GM12878 (cell line): ENCODE results near the gene GALE. TPM values are rescaled to one million over a fixed set of nuclear protein-coding genes. Genes with fewer than 3 reads are reported as not detected.
A peak's percentile ranks its signal among the peaks of the same experiment; 100 is the strongest.

Source experiments
- ATAC-seq: fragments of 200-7000 bp; cut with Tn5 transposase; 3 replicates; pipeline ENCODE4 v1.9.1; 2020; ENCODE audit warnings: mild to moderate bottlenecking, moderate library complexity
- BruUV-seq: library from RNA; stranded (reverse); fragments of 400-500 nt; replicated peaks from 2 replicates; lab custom pipeline; 2021; lab: Mats Ljungman, UMichigan
- CTCF ChIA-PET: fragments of 300-600 bp; sonication (Branson Sonifier 250); formaldehyde crosslinking; extraction: SDS; loops from one replicate; lab custom pipeline; 2021; ENCODE audit warnings: inconsistent platforms; lab: Yijun Ruan, JAX
- POLR2A ChIA-PET: fragments of 350-600 bp; formaldehyde crosslinking; extraction: SDS; loops from one replicate; lab custom pipeline; 2021; ENCODE audit warnings: inconsistent platforms; lab: Charles Lee
- RAD21 ChIA-PET: fragments of 300-600 bp; sonication (Branson Sonifier 250); formaldehyde crosslinking; loops from one replicate; lab custom pipeline; 2023; ENCODE audit warnings: antibody characterized with exemption; ENCODE audit not compliant: unreplicated experiment; lab: Charles Lee
- SMC1A ChIA-PET: fragments of 300-600 bp; sonication (Branson Sonifier 250); formaldehyde crosslinking; loops from one replicate; lab custom pipeline; 2023; ENCODE audit not compliant: unreplicated experiment, uncharacterized antibody; lab: Charles Lee
- DNase-seq: peaks from one replicate; pipeline ENCODE4 v3.0.0-alpha.2; 2011; ENCODE audit warnings: low read depth, low spot score
- FAIRE-seq: peaks from 3 replicates; lab custom pipeline; 2011; peaks lifted over from hg19 to GRCh38; lab: Jason Lieb, UNC
- H2AFZ ChIP-seq: 2 replicates; pipeline ENCODE4 v1.6.0; 2011; ENCODE audit warnings: low read depth, low read length, control low read depth; ENCODE audit not compliant: control insufficient read depth
- H3K27ac ChIP-seq: 2 replicates; pipeline ENCODE4 v1.5.1; 2011; ENCODE audit warnings: control low read depth; ENCODE audit not compliant: control insufficient read depth, insufficient read depth
- H3K27me3 ChIP-seq, 2 experiments: replicated peaks in 1 of 2; 2 replicates each; pipeline versions ENCODE4 v1.6.0 to v1.6.1; 2011; ENCODE audit warnings: low read length in 1 of 2; ENCODE audit not compliant: control insufficient read depth in 2 of 2, insufficient read depth in 2 of 2
- H3K36me3 ChIP-seq, 2 experiments: 2 replicates each; pipeline ENCODE4 v1.5.1; 2011; ENCODE audit warnings: low read length in 1 of 2; ENCODE audit not compliant: control insufficient read depth in 2 of 2, insufficient read depth in 2 of 2
- H3K4me1 ChIP-seq: 2 replicates; pipeline ENCODE4 v1.6.1; 2011; ENCODE audit warnings: mild to moderate bottlenecking, low read length, moderate library complexity, mixed read lengths; ENCODE audit not compliant: control insufficient read depth, insufficient read depth
- H3K4me2 ChIP-seq: 2 replicates; pipeline ENCODE4 v1.6.0; 2011; ENCODE audit warnings: control low read depth; ENCODE audit not compliant: control insufficient read depth, insufficient read depth
- H3K4me3 ChIP-seq: fragments of 200-600 bp; sonication (generic); 2 replicates; pipeline ENCODE4 v1.5.1; 2016
- H3K79me2 ChIP-seq: 2 replicates; pipeline ENCODE4 v1.6.0; 2011; ENCODE audit warnings: low read length; ENCODE audit not compliant: control insufficient read depth, insufficient read depth
- H3K9ac ChIP-seq: 2 replicates; pipeline ENCODE4 v1.8.0; 2011; ENCODE audit warnings: low read length, control low read depth, mixed read lengths; ENCODE audit not compliant: control insufficient read depth, insufficient read depth
- H3K9me3 ChIP-seq: replicated peaks from 3 replicates; pipeline ENCODE4 v1.5.1; 2011; ENCODE audit warnings: mild to moderate bottlenecking, low read length; ENCODE audit not compliant: control insufficient read depth, insufficient read depth
- H4K20me1 ChIP-seq: 2 replicates; pipeline ENCODE4 v1.6.0; 2011; ENCODE audit not compliant: control insufficient read depth, insufficient read depth
- CEBPB ChIP-seq, 2 experiments: fragments of 150-350 bp in 1 of 2; IDR thresholded peaks; 2 replicates each; pipeline ENCODE4 v1.6.1; 2012 to 2014; ENCODE audit warnings: low read depth in 2 of 2, low read length in 2 of 2, borderline replicate concordance in 1 of 2, inconsistent platforms in 1 of 2
- ETV6 ChIP-seq, 2 experiments: fragments of 450-650 bp in 1 of 2; IDR thresholded peaks in 1 of 2; conservative IDR thresholded peaks in 1 of 2; 2 replicates each; pipeline ENCODE4 v1.6.1; 2014; ENCODE audit warnings: antibody characterized with exemption in 1 of 2, borderline replicate concordance in 1 of 2, low read depth in 1 of 2, mild to moderate bottlenecking in 1 of 2, moderate library complexity in 1 of 2
- NR2C1 ChIP-seq: fragments of 450-650 bp; IDR thresholded peaks from 2 replicates; pipeline ENCODE4 v1.6.1; 2017; ENCODE audit warnings: antibody characterized with exemption, mild to moderate bottlenecking, moderate library complexity
- TCF7 ChIP-seq: IDR thresholded peaks from 2 replicates; pipeline ENCODE4 v1.6.1; 2014; ENCODE audit warnings: antibody characterized with exemption, borderline replicate concordance
- ZSCAN29 ChIP-seq: fragments of 450-650 bp; IDR thresholded peaks from 2 replicates; pipeline ENCODE4 v1.6.1; 2017; ENCODE audit warnings: mild to moderate bottlenecking, moderate library complexity
- WGBS: methylation state at CpG from one replicate; pipeline ENCODE4 v1.1.6; 2016; ENCODE audit warnings: low lambda C conversion rate; ENCODE audit not compliant: insufficient replicate concordance, insufficient coverage; ENCODE audit errors: missing lambda C conversion rate; 5-methylcytosine and 5-hydroxymethylcytosine counted together
- in situ Hi-C: fragments of 300-500 bp; cut with MboI; formaldehyde crosslinking; loops from 9 replicates; pipeline ENCODE4 v1.14.3; 2018; ENCODE audit warnings: mixed read lengths
- intact Hi-C: fragments of 100-400 bp; cut with micrococcal nuclease; formaldehyde crosslinking; loops from one replicate; pipeline ENCODE4 v1.14.2; 2022; ENCODE audit not compliant: unreplicated experiment
- polyA plus RNA-seq, 11 experiments: library from polyadenylated mRNA; depleted of rRNA in 4 of 11; unstranded in 6 of 11; stranded (reverse) in 5 of 11; fragments of >200 nt; fragmentation: Nextera tagmentation in 4 of 11; fragmentation: Illumina TruSeq in 1 of 11; extraction: Ambion mirVana in 4 of 11; extraction: Trizol in 1 of 11; gene quantifications; 1 replicate in 1 of 11; 2 replicates in 10 of 11; pipeline versions ENCODE4 v1.2.1 to v1.2.3, GENCODE V29; 2011 to 2016; ENCODE audit warnings: inconsistent platforms in 2 of 11, missing spikeins in 2 of 11, low read depth in 1 of 11
- total RNA-seq, 4 experiments: library from RNA; depleted of rRNA in 3 of 4; stranded (reverse); fragments of >200 nt in 3 of 4; fragmentation: Illumina TruSeq in 1 of 4; extraction: Trizol in 1 of 4; gene quantifications; 2 replicates each; pipeline versions ENCODE4 v1.2.1 to v1.2.3, GENCODE V29; 2013 to 2021

The GALE gene
- total and polyA plus RNA-seq, 10 of the 15 experiments (the other 5 are each of a cell fraction or from before 2014, with no cell fraction given) = 4.2 to 93.7 (median 40.4) TPM

GRCh38 chr1:23799570-23800399 is 769 bp downstream of the GALE start (continued):
- TF ChIP-seq CEBPB (IDR thresholded peaks at IDR 0.05; ENCODE audit: borderline replicate concordance in 1 of 2, low read depth in 2 of 2, low read length in 2 of 2) = no peak
- TF ChIP-seq ZSCAN29 = peak; percentile 94
- no peak for TF ChIP-seq NR2C1
- TF ChIP-seq, all 136 proteins: peak for 13

- BruUV-seq = no TSS peak
- Histone ChIP-seq H3K9ac (peak overlapping the region; percentile 83; the same call in 1 of the 2 replicates), H3K27ac (peak overlapping the region; percentile 70)
Observed at GRCh38 chr1:23799255-23799569, 1.3 kb downstream of the GALE start.

More at GRCh38 chr1:23799255-23799569, 1.3 kb downstream of the GALE start:
- intact Hi-C loops (no loop called here), in situ Hi-C loops (loop anchor here (25.0 kb wide), 1 partner anchor 1438 kb away; the partner anchor contains the start of genes RSRP1 and SYF2)
- no peak for FAIRE-seq
- SMC1A ChIA-PET = interaction anchor here (1.4 to 1.8 kb wide), 2 partner anchors 24 to 117 kb away, joined by 3 to 6 read pairs; no protein-coding TSS in a partner anchor
- H4K20me1 ChIP-seq = no peaks in the 10 kb centered on the region
- POLR2A ChIA-PET = interaction anchor here (0.6 to 3.0 kb wide), 5 partner anchors 13 to 111 kb away, joined by 3 to 19 read pairs (median 6); partner anchors contain the start of genes HMGCL and PITHD1
- 34% methylated on average over 7 of the region's 7 CpGs for WGBS
- DNase-seq = no peak
- H3K27me3 ChIP-seq = no peaks in the 10 kb centered on the region
- no peak overlapping the region for H2AFZ ChIP-seq
- CTCF ChIA-PET = interaction anchor here (1.1 to 2.2 kb wide), 8 partner anchors 10 to 117 kb away, joined by 3 to 12 read pairs (median 4); partner anchors contain the start of gene HMGCL
- H3K4me2 ChIP-seq = peak overlapping the region; percentile 86
- H3K4me3 ChIP-seq = peak overlapping the region; percentile 80
- RAD21 ChIA-PET = interaction anchor here (0.6 to 1.8 kb wide), 4 partner anchors 21 to 118 kb away, joined by 3 to 8 read pairs (median 4); partner anchors contain the start of gene PITHD1
- ATAC-seq = no peak
- peaks cover 9% of the 10 kb centered on the region for H3K4me1 ChIP-seq
- TF ChIP-seq ETV6 (conservative IDR thresholded peaks at IDR 0.05 in 1 of 2, IDR thresholded peaks at IDR 0.05 in 1 of 2; ENCODE audit: borderline replicate concordance in 1 of 2, low read depth in 1 of 2) = 0 out of 4 replicates have a peak, but pooled peaks of 1 of the 2 experiments have one; percentile 16
- no peak for TF ChIP-seq TCF7
- H3K79me2 ChIP-seq = peaks cover 10% of the 10 kb centered on the region
- no peaks in the 10 kb centered on the region for H3K9me3 ChIP-seq
- H3K36me3 ChIP-seq = peaks cover 6 to 14% of the 10 kb centered on the region in 2 experiments; a peak in 3 of 4 replicates
